ENCODE data around the gene VAT1L.

GRCh38 chr16:77928096-77928495 is 139.7 kb downstream of the VAT1L start:
- no peak for TF ChIP-seq CTCF (IDR thresholded peaks at IDR 0.05; ENCODE audit: low read depth, low read length, poor library complexity, severe bottlenecking)
- TF ChIP-seq EZH2phosphoT487 (IDR thresholded peaks at IDR 0.05; ENCODE audit: borderline replicate concordance, low read length), result no peak
